GM10266 (cell line): Measurements from ENCODE around the gene CACNA2D2.

ENCODE experiments used
- DNase-seq: peaks from one replicate; pipeline ENCODE4 v3.0.0; 2012; ENCODE audit errors: extremely low spot score
- TF ChIP-seq, protein P1 (sequence below): IDR thresholded peaks from 2 replicates; pipeline ENCODE4 v1.5.1; 2012; ENCODE audit warnings: mild to moderate bottlenecking, low read depth; ENCODE audit not compliant: control insufficient read depth, insufficient read depth; ENCODE audit errors: missing control alignments

CACNA2D2 gene

DNA sequence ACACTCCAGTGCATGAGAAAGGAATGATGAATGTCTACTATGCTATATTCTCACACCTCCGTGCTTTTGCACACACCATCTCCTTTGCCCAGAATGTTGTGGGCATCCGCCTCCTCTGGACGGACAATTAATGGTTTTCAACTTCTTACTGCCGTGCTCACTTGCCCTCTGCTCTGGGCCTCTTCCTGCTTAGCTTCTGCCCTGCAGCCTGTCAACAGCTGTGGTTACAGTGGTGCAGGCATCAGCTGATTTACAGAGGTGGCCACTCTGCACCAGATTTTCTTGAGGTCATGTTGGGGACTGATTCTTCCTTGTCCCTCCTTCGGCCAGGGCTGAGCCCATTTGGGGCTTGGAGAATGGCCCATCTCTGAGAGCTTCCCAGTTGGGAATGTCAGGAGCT lies 87.6 kb downstream of the CACNA2D2 start:
- TF ChIP-seq, protein P1, sequence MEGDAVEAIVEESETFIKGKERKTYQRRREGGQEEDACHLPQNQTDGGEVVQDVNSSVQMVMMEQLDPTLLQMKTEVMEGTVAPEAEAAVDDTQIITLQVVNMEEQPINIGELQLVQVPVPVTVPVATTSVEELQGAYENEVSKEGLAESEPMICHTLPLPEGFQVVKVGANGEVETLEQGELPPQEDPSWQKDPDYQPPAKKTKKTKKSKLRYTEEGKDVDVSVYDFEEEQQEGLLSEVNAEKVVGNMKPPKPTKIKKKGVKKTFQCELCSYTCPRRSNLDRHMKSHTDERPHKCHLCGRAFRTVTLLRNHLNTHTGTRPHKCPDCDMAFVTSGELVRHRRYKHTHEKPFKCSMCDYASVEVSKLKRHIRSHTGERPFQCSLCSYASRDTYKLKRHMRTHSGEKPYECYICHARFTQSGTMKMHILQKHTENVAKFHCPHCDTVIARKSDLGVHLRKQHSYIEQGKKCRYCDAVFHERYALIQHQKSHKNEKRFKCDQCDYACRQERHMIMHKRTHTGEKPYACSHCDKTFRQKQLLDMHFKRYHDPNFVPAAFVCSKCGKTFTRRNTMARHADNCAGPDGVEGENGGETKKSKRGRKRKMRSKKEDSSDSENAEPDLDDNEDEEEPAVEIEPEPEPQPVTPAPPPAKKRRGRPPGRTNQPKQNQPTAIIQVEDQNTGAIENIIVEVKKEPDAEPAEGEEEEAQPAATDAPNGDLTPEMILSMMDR, result no peak
- no peak for DNase-seq

DNA sequence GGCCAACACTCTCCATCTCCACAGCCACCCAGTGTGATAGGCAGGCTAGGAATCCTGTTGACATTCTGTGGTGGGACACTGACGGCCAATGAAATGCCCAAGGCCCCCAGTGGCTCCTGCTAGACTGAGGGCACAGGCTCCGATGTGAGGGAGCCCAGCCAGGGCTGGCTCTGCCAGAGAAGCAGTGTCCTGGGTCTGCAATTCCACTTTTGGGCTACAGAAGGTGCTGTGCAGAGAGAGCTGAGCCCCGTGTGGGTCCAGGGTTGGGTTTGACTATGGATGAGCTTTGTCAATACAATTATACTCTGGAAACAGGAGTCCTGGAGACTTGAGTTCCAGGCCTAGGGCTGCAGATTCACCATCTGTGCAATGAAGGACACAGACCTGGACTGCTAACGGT lies 88.4 kb downstream of the CACNA2D2 start:
- DNase-seq, result no peak
- TF ChIP-seq, protein P1, result no peak

DNA sequence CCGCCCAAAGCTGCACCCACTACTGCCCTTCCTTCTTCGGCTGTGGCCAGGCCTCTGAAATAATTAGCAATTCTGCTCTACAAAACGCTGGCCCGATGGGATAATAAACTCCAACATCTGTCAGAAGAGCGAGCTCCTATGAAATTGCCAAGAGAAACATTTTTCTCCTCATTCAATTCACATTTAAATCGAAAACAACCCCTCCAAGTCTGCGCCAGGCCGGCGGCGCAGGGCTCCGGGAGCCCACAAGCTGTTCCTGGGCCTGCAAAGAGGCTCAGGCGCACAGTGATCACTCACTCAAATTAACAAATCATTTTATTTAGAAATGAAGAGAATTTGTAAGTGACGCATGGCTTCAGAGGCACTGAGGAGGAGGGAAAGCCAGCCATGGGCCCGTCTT lies 88.8 kb downstream of the CACNA2D2 start:
- DNase-seq, result no peak

DNA sequence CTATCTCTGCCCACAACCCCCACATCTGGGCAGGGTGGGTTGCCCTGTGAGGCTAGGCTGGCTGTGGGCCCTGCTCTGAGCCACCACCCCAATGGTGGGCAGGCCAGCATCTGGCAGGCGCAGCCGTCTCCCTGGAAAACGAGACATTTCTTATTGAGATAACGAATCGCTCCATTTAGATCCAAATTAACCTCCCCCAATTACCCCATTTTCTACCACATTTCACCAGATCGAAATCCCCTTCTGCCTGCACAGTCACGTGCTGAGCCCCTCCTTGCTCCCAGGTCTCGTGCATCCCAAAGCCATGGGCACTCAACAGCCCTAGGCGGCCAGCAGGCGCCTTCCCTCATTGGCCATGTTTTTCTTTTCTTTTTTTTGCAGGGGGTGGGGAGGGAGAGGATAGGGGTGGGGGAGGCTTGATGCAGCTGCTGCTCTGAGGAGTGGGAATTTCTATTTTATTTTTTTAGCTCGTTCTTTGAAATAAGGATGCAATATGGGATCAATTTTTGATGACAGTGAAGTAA lies 91.1 kb downstream of the CACNA2D2 start:
- DNase-seq, result no peak
- TF ChIP-seq, protein P1, result no peak

More for the DNA sequence above, 88.8 kb downstream of the CACNA2D2 start:
- TF ChIP-seq, protein P1, result no peak

DNA sequence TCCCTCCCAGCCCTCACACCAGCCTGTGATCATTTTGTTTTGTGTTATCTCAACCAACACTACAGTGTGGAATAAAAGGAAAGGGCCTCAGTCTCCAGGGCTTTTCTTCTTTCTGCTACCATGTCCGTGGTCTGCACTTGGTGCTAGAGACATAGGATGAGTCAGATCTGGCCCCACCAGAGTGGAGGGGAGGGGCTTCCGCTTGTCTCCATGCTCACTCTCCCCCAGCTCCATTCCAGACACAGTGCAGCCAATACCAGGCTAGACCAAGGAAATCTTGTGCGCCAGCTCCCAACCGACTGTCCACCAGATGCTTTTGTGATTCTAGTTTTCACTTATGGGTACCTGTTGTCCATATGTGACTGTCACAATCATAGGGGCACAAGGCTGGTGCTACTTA lies 92.2 kb downstream of the CACNA2D2 start:
- no peak for DNase-seq
- TF ChIP-seq, protein P1, result no peak

DNA sequence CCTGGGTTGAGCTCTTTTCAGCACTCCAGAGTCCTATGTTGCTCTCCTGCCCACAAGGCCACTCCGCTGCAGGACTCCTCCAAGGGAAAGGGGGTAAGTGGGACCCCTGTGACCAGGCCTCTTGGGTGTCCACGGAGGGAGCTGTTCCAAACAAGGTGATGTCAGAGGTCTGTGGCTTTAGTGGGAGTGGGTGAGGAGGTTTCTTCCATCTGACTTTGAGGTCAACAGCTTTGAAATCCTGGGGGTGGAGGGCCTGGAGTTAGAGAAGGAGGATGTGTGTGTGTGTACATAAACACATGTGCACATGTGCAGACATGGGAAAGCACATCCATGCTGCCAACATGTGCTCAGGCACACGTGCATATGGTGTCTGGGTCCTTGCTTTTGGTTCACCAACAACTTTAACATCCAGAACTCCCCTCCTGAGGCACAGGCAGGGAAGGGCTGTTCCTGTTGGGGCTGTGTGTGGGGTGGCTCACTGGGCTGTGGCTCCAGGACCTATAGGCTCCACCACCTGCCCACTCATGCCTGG lies 92.8 kb downstream of the CACNA2D2 start:
- TF ChIP-seq, protein P1, result no peak
- no peak for DNase-seq

DNA sequence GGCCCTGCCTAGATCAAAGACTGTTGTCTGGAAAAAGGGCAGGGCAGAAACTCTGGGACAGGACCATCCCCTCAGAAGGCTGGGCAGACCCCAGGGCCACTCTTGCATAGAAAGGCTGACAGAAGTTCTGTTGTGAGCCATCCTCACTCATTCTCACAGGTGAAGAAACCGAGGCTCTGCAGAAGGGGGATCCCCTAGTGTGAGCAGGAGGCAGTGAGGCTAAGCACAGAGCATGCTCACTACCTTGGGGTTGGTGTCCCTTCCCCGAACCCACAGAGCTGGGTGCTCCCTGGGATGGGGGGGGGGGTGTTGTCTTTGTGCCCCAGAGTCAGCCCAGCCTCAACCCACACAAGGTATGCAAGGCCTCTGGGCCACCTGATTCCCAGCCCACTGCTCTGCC lies 93.2 kb downstream of the CACNA2D2 start:
- no peak for DNase-seq
- TF ChIP-seq, protein P1, result no peak
